Measurements from ENCODE around the gene FHOD3.
A peak's percentile ranks its signal among the peaks of the same experiment; 100 is the strongest.

Gene FHOD3

DNA sequence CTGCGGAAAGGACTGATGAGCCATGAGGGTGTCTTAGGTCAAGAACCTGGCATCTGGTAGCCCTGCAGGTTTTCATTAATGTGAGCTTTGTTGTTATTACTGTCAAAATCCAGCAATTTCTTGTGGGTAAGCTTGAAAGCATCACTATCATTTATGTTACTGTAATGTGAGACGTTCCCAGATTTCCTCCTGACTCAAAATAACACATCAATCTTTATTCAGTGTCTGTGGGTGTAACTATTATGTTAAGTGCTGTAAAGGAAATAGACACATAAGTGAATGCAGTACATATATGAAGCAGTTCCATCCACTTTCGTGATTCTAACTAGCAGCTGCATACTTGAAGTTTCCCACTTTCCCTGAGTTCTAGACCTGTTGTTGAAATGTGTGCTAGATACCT, 89.8 kb downstream of the FHOD3 start:
- no peak for DNase-seq

- no peak for DNase-seq
Measured at GRCh38 chr18:36388310-36388709, 90.8 kb downstream of the FHOD3 start.

DNA sequence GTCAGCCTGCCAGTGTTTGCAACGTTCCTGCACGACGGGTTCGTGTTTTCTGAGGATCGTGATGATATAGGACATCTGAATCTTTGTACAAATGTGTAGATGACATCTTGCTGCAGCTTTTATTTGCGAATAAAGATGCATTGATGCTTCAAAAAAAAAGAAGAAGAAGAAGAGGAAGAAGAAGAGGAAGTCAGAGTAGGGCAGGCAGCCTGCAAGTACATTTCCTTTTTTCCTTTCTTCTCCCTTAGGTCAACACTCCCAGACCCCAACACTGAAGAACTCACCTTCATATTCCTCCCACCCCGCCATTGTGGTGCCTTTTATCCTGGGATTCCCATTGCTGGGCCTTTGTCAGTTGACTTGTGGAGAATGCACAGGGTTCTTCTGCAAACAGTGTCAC, 91.5 kb downstream of the FHOD3 start:
- DNase-seq = no peak

DNA sequence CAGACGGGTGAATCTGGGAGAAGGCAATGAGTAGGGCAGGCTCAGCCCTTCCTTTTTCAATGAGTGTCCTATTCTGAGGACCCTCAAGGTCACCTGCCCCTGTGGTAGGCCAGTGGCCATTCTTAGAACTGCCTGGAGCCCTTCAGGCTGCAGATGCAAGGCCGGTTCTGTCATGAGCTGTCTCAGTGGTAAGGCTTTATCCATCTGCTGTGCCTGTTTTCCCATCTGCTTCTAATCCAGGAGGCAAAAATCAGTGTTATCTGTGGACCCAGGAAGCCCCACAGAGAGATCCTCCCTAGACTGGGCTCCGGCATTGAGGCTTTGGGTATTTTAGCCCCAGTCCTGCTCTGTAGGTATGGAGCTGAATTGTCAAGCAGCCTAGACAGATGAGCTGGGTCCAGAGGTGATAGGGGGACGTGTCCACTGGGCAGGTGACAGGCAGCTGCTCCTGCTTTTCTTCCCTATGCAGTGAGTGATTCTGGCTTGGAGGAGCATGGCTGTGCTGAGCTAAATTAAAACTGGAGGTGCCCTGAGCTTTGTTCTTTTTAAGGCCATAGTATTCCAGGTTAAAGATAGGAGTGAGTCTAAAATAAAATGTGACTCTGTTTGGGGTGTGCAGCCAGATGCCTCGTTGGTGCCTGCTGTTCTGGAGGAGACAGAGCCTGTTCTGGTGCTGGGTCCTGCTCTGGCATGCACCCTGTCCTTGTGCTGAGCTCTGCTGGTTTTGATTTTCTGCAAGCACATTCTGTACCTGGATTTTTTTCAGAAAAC, 92.5 kb downstream of the FHOD3 start:
- no peak for DNase-seq

DNA sequence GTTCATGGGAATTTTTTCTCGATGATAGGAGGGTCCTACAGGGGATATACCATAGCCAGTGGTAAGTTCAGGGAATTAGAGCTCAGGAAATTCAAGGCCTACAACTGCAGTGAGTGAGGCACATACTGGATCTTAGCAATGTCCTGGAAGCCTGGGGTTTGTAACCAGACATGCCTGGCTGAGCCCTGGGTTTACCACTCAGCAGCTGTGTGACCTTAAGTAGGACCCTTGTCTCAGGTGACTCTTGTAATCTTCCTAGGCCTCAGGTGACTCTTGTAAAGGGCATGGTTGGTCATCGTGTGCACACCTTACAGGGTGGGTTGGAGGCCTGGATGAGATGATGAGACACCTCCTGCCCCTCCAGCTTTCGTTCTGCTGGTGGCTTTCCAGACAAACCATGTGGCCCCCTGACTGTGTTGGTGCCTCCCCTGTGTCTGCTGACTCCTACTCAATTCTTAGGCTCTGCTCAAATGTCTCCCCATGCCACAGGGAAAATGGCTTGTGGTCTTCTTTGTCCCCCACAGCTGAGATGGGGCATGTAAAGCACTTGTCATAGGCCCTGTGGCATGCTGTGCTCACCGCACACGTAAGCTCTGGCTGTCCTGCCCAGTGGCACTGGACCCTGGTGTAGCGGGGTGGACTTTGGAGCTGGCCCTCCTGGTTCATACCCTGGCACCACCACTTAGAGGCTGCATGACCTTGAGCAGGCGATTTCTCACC, 94.1 kb downstream of the FHOD3 start:
- no peak for DNase-seq

GRCh38 chr18:36392164-36392978, 94.9 kb downstream of the FHOD3 start:
- DNase-seq = no peak

DNA sequence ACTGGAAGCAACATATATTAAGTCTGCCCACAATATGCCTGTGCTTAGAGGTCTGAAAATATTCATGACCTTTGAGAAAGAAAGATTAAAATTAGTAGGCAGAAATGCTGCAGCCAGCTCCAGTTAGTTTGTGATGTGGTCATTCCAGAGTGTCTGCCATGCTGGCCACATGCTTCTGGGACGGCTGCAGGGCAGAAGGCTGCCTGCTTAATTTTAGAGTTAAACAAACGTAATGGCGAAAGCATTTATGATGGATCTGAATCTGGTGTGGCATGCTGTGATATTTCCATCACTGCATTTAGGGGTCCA, 95.4 kb downstream of the FHOD3 start:
- no peak for DNase-seq

DNA sequence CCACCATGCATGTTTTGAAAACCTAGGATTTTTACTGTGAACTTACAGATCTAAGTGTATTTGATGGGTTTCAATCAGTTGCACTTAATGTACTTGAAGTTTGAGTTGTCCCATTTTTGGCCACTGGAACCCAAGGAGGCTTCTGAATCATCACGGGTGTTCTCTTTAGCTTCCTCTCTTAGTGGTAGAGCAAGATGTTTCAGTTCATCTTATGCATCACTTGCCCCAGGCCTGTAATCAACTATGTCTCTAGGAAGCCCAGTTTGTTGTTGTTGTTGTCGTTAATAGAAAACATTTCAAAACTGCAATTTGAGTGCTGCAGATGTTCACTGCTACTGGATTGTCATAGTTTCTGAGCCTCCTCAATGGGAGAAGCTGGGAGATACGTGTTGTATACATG, 97.0 kb downstream of the FHOD3 start:
- no peak for DNase-seq

DNA sequence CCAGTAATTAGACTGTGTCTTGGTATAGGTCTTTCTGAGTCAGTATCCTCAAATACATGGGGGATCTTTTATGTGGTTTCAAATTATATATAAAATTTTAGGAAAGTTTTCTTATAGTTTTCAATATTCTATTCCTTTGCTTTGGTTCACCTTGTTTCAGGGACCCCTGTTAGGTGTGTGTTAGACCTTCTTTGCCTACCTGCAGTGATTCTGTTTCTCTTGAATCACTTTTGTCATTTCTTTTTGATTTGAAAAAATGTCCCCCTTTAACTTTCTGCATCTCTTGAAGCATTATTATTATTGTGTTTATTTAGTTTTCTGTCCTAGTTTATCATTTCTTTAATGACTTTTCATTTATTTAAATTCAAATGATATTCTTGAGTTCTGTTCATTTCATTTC, 98.7 kb downstream of the FHOD3 start:
- DNase-seq = no peak

DNA sequence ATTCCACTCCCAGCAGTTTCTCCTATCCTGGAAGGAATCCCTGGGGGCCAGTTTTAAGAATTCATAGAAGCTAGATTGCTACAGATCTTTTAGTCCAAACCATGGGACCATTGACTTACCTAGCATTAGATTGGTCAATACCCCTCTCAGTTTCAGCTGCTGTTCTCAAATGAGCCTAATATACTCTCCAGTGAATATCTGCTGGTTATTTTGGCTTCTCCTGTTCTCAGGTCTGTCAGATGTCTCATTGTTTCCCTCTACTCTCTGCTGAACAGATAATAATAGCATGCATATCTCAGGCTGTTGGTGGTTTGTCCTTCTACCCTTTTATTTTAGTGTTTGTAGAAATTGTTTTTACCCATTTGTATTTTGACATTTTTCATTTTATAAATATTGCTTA, 99.5 kb downstream of the FHOD3 start:
- no peak for DNase-seq

GRCh38 chr18:36398419-36398818, 100.9 kb downstream of the FHOD3 start:
- no peak for DNase-seq

- DNase-seq = no peak
Measured at GRCh38 chr18:36399055-36399454, 101.5 kb downstream of the FHOD3 start.

DNA sequence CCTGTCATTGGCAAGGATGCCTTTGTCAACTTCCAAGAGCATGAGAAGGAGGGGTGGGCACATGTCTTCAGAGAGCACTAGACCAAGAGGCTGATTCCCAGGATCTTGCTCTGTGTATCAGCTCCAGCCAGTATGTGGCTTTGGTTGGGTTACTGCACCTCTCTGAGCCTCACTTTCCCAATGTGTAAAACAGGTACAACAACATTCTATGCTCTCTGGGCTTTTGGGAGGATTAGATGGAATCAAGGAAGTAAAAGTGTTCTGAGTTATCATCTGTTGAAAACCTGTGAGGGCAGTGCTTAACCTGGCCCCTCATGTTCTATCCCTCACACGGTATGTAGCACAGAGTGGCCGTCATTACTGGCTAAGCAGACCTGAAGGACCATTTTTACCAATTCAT, 103.9 kb downstream of the FHOD3 start:
- no peak for DNase-seq

DNA sequence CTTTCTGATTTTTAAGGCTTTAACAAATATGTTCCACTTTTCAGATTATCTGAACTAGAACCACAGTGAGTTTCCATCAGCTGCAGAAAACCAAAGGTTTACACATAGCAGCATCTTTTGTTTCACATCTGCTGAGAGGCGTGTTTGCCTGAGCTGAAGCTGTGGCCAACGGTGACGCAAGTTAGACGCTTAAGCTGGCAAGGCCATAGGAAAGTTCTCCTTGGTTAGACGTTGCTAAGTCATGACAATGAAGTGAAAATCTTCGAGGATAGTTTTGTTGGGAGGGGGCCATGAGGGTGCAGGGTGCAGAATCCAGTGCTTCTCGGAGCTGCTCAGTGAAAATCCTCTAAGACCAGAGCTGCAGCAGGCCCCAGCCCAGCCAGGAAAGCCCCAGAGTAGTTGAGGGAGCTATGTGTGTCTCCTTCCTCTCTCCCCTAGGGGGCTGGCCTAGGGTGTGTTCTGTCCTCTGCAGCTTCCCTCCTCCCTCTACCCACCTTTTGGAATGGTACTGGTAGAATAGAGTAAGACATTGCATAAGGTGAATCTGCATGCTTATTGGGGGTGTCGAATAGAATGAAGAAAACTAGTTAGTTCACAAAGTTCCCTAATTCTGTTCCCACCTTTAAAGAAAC, 105.4 kb downstream of the FHOD3 start:
- DNase-seq = peak; percentile 89

DNA sequence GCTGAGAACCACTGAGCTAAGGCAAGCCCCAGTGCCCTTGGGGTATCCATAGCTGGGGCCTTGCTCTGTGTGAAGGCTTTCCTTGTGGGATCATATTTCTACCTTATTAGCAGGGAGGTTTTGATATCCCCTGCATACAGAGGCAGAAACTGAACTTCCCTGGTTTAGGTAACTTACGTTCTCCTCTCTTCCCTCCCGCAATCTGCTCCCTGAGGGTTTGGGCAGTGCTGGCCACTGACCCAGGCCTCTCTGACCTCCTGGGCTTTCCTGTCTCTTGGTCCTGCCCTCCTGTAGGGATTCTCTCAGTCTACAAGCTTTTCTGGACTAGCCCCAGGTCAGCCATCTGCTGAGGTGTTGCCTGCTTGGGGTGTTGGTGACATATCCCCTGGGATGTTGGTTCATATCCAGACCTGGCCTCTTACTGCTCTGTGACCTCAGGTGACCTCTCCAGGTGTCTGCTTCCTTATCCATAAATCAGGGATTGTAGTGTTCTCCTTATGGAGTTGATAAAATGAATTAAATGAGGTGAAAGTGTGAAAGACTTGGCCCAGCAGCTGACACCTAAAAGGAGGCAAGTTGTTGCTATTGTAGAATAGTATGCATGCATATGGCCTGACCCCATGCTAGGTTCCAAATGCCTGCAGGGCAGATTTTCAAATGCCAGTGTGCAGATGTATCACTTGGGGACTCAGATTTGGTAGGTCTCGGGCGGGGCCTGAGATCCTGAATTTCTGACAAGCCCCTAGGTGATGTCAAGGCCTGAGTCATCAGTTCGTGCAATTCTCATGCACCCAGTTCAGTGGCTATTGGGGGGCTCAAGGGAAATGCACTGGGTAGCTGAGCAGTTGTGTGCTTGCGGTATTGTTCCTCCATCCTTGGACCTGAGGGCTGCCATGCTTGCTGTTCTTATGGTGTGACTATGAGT, 106.6 kb downstream of the FHOD3 start:
- DNase-seq = no peak

DNA sequence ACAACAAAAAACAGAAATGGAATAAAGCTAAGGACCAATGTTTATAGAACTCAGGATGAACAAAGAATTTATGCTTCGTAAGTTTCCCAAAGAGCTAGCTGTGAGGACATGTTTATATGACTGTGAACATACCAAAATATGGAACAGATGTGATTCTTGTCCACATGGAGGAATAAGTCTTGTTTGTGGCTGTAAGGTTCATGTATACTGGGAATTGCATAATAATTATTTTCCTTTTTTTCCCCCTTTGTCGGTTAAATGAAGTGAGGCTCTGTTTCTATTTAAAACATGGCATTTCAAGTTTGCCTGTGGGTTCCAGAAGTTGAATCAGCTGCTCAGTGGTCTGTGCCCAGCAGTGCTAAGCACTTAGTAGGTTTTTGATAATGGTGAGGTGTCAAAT, 108.1 kb downstream of the FHOD3 start:
- DNase-seq = no peak

DNA sequence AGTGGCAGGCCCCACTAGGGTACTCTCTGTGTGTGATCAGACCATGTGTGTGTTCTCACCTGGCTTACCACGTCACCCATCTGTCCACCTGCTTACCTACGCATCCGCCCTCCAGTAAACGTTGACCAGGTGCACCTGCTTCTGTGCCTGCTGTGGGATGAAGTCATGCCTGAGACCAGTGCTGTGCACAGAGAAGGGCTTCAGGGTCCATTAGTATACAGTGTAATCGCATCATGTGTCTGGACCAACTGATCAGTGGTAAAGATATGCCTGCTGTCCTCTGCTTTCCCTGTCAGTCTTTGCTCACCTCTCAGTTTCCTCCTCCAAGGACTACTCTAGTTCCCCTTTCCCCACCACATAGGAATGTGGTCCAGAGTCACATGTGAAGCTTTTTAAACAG, 109.3 kb downstream of the FHOD3 start:
- no peak for DNase-seq

DNA sequence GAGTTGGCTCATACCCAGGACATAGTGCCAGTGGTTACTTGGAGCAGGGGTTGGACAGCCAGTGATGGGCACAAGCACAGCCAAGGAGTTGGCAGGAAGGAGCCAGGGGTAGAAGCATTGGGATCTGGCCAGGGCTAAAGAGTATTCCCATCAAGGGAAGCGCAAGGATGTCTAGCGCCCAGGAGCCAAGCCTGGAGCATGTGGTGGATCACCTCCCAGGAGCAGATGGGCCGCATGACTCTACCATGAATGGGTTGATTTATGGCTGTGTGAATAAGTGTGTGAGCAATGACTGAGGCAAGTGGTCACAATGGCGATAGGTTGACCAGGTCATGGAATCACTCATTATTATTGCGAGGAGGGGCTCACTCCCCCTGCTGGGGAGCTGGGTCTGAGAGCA, 111.1 kb downstream of the FHOD3 start:
- DNase-seq = no peak

DNA sequence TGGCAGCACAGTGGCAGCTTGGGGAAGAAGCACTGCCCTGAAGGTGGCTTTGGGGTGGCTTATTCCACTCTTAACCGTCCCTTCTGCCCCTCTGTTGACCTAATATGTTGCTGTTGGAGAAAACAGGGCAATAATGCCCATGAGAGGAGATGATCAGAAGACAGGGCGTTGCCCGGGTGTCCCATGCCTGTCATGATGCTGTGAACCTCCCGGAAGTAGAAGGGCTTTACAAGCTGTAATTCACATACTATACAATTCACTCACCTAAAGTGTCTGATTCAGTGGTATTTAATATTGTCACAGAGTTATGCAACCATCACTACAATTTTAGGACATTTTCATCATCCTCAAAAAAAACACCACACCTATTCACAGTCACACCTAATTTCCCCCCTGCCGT, 112.3 kb downstream of the FHOD3 start:
- DNase-seq = no peak

DNA sequence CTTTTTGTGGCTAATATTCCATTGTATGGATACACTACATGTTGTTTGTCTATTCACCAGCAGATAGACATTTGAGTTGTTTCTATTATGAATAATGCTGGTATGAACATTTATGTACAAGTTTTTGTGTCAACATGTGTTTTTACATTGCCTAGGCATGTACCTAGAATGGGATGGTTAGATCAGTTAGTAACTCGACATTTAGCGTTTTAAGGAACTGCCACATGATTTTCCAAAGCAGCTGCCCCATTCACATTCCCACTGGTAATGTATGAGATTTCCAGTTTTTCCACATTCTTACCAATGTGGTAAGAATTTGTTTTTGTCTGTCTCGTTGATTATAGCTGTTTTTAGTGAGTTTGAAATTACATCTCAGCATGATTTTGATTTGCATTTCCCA, 112.8 kb downstream of the FHOD3 start:
- DNase-seq = no peak

GRCh38 chr18:36411745-36412168, 114.2 kb downstream of the FHOD3 start:
- DNase-seq = no peak

- no peak for DNase-seq
Measured at GRCh38 chr18:36412778-36413177, 115.3 kb downstream of the FHOD3 start.

Data from left hindlimb (tissue), 1 donor.